ENCODE measurements around the gene CAMK2G.

Gene CAMK2G

GRCh38 chr10:73879296-73880173, 5.2 kb upstream of the CAMK2G start:
- DNase-seq = peak; percentile 80

GRCh38 chr10:73878365-73878764, 4.0 kb upstream of the CAMK2G start:
- no peak for DNase-seq

GRCh38 chr10:73877533-73878160, 3.3 kb upstream of the CAMK2G start:
- no peak for DNase-seq

- no peak for DNase-seq
These were observed 2.6 kb upstream of the CAMK2G start for GRCh38 chr10:73876971-73877370.

- no peak for DNase-seq
These were observed 2.2 kb upstream of the CAMK2G start for GRCh38 chr10:73876566-73876965.

GRCh38 chr10:73876157-73876556, 1.8 kb upstream of the CAMK2G start:
- DNase-seq = no peak

- DNase-seq = no peak
These were observed 752 bp upstream of the CAMK2G start for GRCh38 chr10:73875139-73875475.

- peak; percentile 34 for DNase-seq
These were observed 528 bp downstream of the CAMK2G start for GRCh38 chr10:73873838-73874215.

GRCh38 chr10:73873142-73873837, 1.1 kb downstream of the CAMK2G start:
- no peak for DNase-seq

GRCh38 chr10:73872190-73872710, 2.1 kb downstream of the CAMK2G start:
- no peak for DNase-seq

GRCh38 chr10:73871295-73872189, 2.8 kb downstream of the CAMK2G start:
- DNase-seq = no peak

- DNase-seq = no peak
These were observed 5.6 kb downstream of the CAMK2G start for GRCh38 chr10:73868655-73869195.

- no peak for DNase-seq
These were observed 6.3 kb downstream of the CAMK2G start for GRCh38 chr10:73867871-73868631.

GRCh38 chr10:73867126-73867807, 7.1 kb downstream of the CAMK2G start:
- no peak for DNase-seq

- no peak for DNase-seq
These were observed 7.7 kb downstream of the CAMK2G start for GRCh38 chr10:73866621-73867020.

GRCh38 chr10:73865459-73866442, 8.6 kb downstream of the CAMK2G start:
- DNase-seq = peak; percentile 23

GRCh38 chr10:73865107-73865458, 9.3 kb downstream of the CAMK2G start:
- DNase-seq = no peak

GRCh38 chr10:73864229-73864628, 10.1 kb downstream of the CAMK2G start:
- DNase-seq = no peak

GRCh38 chr10:73863039-73863817, 11.1 kb downstream of the CAMK2G start:
- DNase-seq = no peak
